SK-N-SH treated with all-trans-retinoic acid at 6 μM for 48 hours (cell line): ENCODE results near the gene SLC4A11.

Experiments used
- ARNTL ChIP-seq: fragments of 450-650 bp; formaldehyde crosslinking; IDR thresholded peaks from 2 replicates; pipeline ENCODE4 v1.5.0; 2020; ENCODE audit warnings: low read depth, mild to moderate bottlenecking, moderate library complexity, borderline replicate concordance
- BACH2 ChIP-seq: fragments of 250-450 bp; sonication (Bioruptor Pico); IDR thresholded peaks from 2 replicates; pipeline ENCODE4 v1.9.0; 2021; ENCODE audit warnings: mild to moderate bottlenecking, borderline replicate concordance
- CREB5 ChIP-seq: fragments of 250-450 bp; sonication (Bioruptor Pico); IDR thresholded peaks from 2 replicates; pipeline ENCODE4 v1.5.1; 2020; ENCODE audit warnings: low read depth, mild to moderate bottlenecking, moderate library complexity
- ESRRG ChIP-seq: fragments of 250-450 bp; sonication (Bioruptor Pico); IDR thresholded peaks from 2 replicates; pipeline ENCODE4 v1.6.1; 2021; ENCODE audit warnings: mild to moderate bottlenecking
- GLIS3 ChIP-seq: fragments of 250-450 bp; sonication (Bioruptor Pico); IDR thresholded peaks from 2 replicates; pipeline ENCODE4 v1.5.0; 2020; ENCODE audit warnings: mild to moderate bottlenecking, moderate library complexity
- ISL1 ChIP-seq: fragments of 250-450 bp; sonication (Bioruptor Pico); IDR thresholded peaks from 2 replicates; pipeline ENCODE4 v2.1.2; 2022; ENCODE audit warnings: mild to moderate bottlenecking, moderate library complexity
- OSR1 ChIP-seq: fragments of 250-450 bp; sonication (Bioruptor Pico); IDR thresholded peaks from 2 replicates; pipeline ENCODE4 v1.8.0; 2022; ENCODE audit warnings: moderate library complexity, mild to moderate bottlenecking, inconsistent platforms
- PATZ1 ChIP-seq: fragments of 250-450 bp; sonication (Bioruptor Pico); IDR thresholded peaks from 2 replicates; pipeline ENCODE4 v1.8.0; 2020; ENCODE audit warnings: mild to moderate bottlenecking, moderate library complexity, borderline replicate concordance
- ZC3H10 ChIP-seq: fragments of 250-450 bp; sonication (Bioruptor Pico); IDR thresholded peaks from 2 replicates; pipeline ENCODE4 v1.5.1; 2021; ENCODE audit warnings: mild to moderate bottlenecking, moderate library complexity
- ZFP3 ChIP-seq: fragments of 250-450 bp; sonication (Bioruptor Pico); IDR thresholded peaks from 2 replicates; pipeline ENCODE4 v1.5.0; 2020; ENCODE audit warnings: mild to moderate bottlenecking, moderate library complexity
- ZFP30 ChIP-seq: fragments of 450-650 bp; formaldehyde crosslinking; IDR thresholded peaks from 2 replicates; pipeline ENCODE4 v1.5.0; 2022; ENCODE audit warnings: mild to moderate bottlenecking, moderate library complexity
- ZNF70 ChIP-seq: fragments of 450-650 bp; formaldehyde crosslinking; IDR thresholded peaks from 2 replicates; pipeline ENCODE4 v1.5.0; 2020; ENCODE audit warnings: mild to moderate bottlenecking, moderate library complexity
- ZNF8 ChIP-seq: fragments of 450-650 bp; formaldehyde crosslinking; IDR thresholded peaks from 2 replicates; pipeline ENCODE4 v1.5.0; 2020; ENCODE audit warnings: mild to moderate bottlenecking, moderate library complexity

GRCh38 chr20:3213226-3213625 is 25.8 kb downstream of the SLC4A11 start:
- TF ChIP-seq BACH2 (CRISPR knock-in tag) (no peak), ZC3H10 (CRISPR knock-in tag) (no peak), ZFP3 (CRISPR knock-in tag) (no peak), OSR1 (no peak), ESRRG (CRISPR knock-in tag) (no peak), GLIS3 (CRISPR knock-in tag) (no peak), ZNF70 (CRISPR knock-in tag) (no peak), ZFP30 (no peak), ZNF8 (CRISPR knock-in tag) (no peak), ARNTL (CRISPR knock-in tag) (no peak), PATZ1 (CRISPR knock-in tag) (no peak), ISL1 (CRISPR knock-in tag) (no peak), CREB5 (CRISPR knock-in tag) (no peak)
